GM19463 (cell line): ENCODE results near the gene MPDU1.
"Not testable (repeated sequence)": the region's sequence is repeated elsewhere in the genome, so short reads cannot be mapped to it uniquely, and the experiment has no call there.

Experiments used
- ATAC-seq: cut with Tn5 transposase; IDR thresholded peaks from one replicate; pipeline ENCODE4 v1.9.1; 2021; ENCODE audit warnings: mild to moderate bottlenecking, moderate library complexity; ENCODE audit not compliant: unreplicated experiment

The MPDU1 gene

GRCh38 chr17:7580604-7581575 is 2.8 kb upstream of the MPDU1 start:
- ATAC-seq, result no peak

DNA sequence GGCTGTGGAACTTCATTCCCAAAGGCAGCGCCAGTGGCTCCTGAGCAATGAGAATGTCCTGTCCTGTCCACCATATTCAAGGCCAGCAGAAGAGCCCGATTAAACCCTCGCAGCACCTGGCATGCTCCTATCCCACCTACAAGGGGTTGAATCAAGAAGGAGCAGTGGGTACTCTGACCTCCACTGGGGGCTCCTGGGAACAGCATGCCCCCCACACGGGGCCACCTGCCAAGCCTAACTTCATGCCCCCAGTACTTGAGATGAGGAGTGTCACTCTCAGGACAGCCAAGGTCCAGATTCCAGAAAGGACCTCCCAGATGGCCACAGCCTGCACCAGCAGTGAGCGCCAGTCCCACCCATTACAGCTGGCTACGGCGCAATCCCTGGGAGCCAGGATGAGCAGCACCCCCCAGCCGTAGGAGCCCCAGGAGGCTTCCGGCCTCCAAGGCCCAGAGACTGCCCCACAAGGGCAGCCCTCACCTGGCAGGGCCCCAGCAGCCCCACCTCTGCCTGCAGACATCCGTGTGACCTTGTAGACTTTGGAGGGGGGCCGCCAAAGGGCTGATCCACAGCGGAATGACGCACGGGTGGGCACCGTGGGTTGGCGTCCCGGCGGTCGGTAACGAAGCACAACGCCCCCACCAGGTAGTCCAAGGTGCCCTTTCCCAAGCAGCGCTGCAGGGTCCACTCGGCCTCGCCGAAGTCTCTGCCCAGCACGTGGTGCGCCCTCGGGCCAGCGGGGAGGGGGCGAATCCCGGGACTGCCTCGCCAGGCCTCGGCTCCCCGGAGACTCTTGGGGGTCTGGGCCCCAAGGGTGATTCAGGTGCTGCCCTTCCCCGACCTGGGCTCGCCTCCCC is 1.0 kb upstream of the MPDU1 start:
- ATAC-seq, result no peak

GRCh38 chr17:7586673-7587419 is 3.2 kb downstream of the MPDU1 start:
- no peak for ATAC-seq

DNA sequence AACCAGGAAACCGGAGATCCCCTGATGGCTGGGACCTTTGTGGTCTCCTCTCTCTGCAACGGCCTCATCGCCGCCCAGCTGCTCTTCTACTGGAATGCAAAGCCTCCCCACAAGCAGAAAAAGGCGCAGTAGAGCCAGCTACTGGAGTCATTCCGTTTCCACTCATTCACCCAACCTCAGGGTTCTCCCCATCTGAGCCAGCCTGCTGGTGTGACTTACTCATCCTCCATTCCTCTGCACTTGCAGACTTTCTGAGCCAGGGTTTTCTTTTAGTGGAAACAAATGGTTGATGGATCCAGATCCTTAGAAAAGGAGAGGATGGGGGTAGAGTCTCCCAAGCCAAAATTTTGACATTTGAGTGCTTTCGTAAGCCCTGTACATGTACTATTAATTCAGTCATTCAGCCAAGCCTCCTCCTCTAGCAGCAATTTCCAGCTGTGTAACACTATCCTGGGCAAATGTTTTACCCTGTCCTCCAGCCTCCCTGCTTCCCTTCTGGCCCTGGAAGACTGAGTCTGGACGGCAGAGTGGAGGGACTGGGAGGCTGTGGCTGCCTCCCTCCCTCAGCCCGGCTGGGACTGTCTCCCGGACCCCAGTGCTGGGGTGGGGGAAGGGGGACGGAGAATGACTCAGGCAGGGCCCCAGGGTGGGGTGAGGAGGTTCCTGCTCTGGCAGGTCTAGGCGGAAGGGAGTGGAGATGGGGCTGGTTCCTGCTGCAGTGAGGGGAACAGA is 3.9 kb downstream of the MPDU1 start:
- no peak for ATAC-seq

DNA sequence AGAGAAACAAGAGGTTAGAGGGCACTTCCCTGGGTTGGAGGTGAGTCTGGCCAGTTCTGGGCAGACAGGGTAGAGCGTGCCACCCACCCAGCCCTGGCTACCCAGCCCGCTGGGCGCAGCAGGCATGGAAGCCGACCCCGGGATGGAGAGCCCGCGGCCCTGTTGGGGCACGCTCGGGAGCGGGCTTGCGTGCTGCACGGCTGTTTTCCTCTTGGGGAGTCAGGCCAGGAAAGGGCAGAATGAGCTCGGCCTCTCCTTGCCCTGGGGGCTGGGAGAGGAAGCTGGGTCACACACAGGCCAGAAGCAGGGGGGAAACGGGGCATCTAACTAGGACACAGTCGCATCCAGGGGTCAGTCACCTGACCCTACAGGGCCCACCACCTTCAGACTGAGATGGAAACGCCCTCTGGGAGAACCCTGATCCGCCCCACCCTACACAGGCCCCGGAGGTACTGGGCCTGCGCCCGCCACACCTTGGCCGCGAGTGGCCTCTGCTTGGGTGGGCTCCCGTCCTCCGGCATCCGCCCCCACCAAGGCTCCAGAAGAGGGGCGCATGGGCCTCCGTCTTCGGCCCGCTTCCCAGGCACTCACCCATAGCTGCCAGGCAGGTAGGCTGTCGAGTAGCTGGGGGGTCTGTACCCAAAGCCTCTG is 5.0 kb downstream of the MPDU1 start:
- ATAC-seq, result no peak

DNA sequence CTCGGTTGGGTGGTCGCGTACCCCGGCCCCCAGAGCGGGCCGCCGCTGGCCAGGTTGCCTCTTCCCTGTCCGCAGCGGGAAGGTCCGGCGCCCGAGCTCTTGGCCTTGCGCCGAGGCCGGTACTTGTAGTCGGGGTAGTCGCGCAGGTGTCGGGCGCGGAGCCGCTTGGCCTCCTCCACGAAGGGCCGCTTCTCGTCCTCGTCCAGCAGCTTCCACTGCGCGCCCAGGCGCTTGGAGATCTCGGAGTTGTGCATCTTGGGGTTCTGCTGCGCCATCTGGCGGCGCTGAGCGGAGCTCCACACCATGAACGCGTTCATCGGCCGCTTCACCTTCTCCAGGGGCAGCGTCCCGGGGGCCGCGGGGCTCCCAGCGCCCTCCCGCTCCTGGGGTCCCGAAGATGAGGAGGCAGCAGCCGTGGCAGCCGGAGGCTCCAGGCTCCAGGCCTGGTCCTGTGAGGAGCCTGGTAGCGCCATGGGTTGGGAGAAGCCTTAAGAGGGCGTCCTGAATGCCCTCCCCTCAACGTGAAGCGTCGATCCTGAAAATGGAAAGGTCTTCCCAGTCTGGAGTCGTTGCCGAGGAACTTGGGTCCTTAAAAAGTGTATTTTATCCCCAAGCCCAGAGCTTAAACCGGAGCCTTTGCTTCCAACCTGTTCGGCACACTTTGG is 5.7 kb downstream of the MPDU1 start:
- no peak for ATAC-seq

DNA sequence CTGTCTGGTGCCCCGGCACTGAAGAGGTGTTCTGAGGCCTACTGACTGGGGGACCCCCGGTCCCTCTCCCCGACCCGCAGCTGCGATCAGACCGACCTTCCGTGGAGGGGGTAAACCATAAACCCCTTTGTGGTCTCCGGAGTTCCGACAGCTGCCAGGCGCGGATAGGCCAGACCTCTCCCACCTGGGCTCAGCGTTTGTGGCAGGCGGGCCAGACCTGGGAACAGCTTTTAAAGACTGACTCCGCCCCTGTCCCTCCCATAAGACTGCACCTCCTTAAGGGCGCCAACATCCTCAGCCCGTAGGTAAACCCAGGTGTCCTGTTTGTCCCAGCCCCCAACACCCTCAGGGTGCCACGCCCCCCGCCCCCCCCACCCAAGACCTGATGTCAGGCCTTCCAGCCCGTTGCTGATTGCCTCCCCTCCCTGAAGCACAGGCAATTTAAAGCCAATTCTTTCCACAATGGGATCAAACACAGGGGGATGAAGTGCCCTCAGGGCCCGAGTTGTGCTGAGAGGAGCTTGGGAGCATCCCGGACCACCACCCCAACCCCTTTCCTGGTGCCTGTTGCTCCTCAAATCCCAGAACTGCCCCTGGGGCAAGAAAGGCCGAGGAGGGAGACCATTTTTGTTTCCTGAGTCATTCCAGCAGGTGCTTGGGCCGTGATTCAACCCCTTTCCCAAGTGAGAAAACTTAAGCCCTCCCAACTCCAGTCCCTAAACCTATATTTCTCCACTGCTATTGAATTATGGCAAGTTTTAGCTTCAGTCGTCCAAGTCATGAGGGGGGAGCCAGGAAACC is 6.4 kb downstream of the MPDU1 start, which contains the start of gene SOX15:
Gene SOX15 (minus strand): TSS at position 204 of the 801 bp plus-strand sequence. CDS start 418 bp downstream, outside the sequence.
- ATAC-seq, result no peak

DNA sequence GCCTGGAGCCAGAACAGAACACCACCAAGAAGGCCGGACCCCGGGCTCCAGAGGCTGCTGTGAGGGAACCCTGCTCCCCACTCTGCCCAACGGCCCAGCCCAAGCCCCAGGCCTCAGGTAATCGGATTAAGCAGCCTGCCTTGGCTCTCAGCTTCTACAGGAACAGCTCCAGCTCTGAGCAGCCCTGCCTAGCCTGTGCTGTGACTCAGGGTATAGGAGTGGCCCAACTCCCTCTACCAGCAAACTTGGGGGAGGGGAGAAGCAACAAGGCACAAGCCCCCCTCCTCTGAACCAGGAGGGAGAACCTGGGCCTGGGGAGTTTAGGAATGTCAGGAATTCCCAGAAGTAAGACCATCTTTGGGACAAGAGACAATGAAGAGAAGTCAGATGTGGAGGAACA is 7.1 kb downstream of the MPDU1 start:
- ATAC-seq, result no peak

- ATAC-seq, result no peak
Observed at GRCh38 chr17:7591596-7591995, 7.9 kb downstream of the MPDU1 start.

- no peak for ATAC-seq
Observed at GRCh38 chr17:7592422-7593021, 8.9 kb downstream of the MPDU1 start.

DNA sequence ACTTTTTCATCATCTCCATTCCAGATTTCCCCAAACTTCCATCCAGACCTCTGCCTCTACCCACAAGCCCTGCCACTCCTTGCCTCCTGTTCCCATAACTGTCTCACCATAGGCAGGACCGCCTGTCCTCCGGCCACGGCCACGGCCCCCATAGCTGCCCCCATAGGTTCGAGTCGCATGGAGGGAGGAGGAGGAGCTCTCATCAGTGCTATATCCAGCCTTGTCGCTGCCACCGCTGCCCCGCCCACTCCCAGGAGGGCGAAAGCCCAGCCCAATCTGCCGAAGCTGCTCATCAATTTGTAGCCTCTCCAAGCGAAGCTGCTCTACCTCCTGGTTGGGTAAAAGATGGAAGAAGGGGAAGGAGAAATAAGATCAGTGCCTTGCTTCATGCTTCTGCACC is 9.6 kb downstream of the MPDU1 start:
- no peak for ATAC-seq

DNA sequence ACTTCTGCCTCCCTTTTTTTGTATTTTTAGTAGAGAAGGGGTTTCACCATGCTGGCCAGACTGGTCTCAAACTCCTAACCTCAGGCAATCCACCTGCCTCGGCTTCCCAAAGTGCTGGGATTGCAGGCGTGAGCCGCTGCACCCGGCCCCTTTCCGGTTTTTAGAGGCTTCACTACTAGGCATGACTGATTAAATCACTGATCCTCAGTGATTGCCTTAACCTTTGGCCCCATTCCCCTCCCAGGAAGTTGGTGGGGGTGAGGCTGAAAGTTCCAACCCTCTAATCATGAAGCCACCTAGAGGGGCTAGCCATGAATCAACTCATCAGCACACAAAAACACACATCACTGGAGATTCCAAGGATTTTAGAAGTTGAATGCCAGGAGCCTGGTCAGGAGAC is 13.9 kb downstream of the MPDU1 start:
- ATAC-seq, result not testable (repeated sequence)

DNA sequence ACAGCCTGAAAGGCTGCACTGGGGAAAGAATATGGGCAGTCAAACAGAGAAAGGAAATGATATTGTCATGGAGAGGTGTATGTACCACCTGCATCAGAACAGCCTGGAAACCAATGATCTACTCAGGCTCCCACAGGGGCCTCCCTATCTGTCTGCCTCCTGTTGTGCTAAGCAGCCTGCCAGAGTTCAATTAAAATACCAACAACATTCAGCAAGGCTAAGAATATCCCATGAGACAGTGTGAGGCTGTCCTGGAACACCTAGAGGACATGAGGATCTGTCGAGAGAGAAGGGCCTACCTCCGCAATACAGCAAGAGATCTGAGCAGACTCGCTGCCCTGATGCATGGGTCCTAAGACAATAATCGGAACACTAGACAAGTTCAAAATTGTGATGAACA is 22.6 kb downstream of the MPDU1 start:
- no peak for ATAC-seq

- no peak for ATAC-seq
Observed at GRCh38 chr17:7610641-7611040, 27.0 kb downstream of the MPDU1 start.

GRCh38 chr17:7611635-7612293 is 28.1 kb downstream of the MPDU1 start:
- no peak for ATAC-seq

GRCh38 chr17:7612294-7612640 is 28.6 kb downstream of the MPDU1 start:
- no peak for ATAC-seq

DNA sequence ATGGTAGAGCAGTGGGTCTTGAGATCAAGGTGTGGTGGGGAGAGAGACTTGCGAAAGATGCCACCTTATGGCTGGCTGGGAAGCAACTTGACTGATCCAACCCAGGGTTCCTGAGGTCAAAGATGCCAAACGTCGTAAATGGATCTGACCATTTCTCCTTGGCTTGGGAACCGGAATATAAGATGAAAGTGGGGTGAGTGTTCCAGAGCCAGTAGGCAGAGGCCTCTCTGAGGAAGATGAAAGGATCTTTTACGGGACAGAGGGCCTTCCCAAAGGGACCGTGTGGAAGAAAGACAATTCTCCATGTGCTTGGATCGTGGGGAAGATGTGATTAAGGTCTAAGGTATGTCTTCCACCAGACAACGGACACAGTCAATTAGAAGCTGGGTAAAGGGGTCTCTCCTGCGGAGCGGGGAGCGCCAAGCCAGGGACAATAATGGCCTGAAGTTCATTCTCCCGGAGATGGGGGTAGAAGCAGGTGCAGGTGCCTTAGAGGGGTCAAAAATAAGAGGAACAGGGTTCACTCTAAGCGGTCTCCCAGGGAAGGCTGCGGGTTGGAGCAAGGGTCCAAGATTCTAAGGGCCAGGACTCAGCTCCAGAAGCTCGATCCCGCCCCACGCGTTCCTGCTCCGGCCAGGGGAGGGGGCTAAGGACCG is 30.2 kb downstream of the MPDU1 start:
- ATAC-seq, result no peak
